Medulla oblongata (tissue), 1 donor: ENCODE data around the gene MLEC.

Source experiments
- DNase-seq: peaks from one replicate; pipeline ENCODE4 v3.0.0-alpha.2; 2015; ENCODE audit errors: extremely low spot score

The MLEC gene, protein sequence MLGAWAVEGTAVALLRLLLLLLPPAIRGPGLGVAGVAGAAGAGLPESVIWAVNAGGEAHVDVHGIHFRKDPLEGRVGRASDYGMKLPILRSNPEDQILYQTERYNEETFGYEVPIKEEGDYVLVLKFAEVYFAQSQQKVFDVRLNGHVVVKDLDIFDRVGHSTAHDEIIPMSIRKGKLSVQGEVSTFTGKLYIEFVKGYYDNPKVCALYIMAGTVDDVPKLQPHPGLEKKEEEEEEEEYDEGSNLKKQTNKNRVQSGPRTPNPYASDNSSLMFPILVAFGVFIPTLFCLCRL

GRCh38 chr12:120686690-120687577 is at the start of gene MLEC:
Gene MLEC, plus strand, starts transcription at chr12:120687149. Its CDS starts 148 bp downstream, at chr12:120687297.
- peak; percentile 98 for DNase-seq

GRCh38 chr12:120639771-120640721 is 46.9 kb upstream of the MLEC start, which contains the start of gene CABP1:
Gene CABP1, plus strand, starts transcription at chr12:120640626. Its CDS starts 60 bp downstream, at chr12:120640686.
- no peak for DNase-seq

DNA sequence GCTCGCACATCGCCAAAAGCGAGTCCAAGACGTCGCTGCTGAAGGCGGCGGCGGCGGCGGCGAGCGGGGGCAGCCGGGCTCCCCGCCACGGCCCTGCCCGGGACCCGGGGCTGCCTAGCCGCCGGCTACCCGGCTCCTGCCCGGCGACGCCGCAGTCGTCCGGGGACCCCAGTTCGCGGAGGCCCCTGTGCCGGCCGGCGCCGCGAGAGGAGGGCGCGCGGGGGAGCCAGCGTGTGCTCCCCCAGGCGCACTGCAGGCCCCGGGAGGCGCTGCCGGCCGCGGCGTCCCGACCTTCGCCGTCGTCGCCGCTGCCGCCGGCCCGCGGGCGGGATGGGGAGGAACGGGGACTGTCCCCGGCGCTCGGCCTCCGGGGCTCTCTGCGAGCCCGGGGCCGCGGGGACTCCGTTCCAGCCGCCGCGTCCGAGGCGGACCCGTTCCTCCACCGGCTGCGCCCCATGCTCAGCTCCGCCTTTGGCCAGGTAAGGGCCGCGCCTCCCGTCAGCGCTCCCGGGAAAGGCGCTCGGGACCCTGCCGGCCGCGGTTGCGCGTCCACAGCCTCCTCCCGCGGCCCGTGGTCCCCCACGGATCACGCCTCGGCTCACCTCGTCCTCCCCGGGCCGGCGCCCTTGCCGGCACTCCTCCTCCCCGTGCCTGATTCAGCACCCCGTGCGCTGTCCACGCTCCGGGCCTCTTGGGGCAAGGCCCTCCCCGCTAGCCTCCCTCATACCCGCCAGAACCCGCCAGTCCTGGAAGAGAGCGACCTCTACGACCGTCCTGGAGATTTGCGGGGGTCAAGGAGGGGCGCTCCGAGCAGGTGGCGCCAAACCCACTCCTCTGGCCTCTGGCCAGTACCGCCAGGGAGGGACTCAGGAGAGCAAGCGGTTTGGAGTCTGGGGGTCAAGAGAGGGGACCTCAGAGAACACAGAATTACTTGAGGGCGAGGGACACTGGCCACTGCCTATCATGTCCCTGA is 45.8 kb upstream of the MLEC start:
- DNase-seq, result no peak

DNA sequence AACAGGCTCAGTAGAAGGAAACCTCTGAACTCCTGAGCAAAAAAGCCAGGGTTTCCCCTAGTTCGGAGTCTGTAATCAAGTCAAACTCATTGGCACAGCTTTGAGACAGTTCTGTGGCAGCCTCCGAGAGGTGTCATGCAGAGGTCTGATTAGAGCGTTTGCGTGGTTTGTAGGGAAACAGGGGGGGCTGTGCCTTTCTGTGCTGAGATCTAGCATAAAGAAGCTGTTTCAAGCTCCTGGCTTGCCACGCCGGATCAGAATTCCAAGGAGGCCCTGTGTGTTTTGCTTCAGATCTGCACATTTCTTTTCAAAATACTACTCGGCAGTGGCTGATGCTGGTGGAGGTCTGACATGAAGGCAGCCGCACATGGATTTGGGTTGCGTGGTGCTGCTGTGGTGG is 44.8 kb upstream of the MLEC start:
- DNase-seq, result no peak

DNA sequence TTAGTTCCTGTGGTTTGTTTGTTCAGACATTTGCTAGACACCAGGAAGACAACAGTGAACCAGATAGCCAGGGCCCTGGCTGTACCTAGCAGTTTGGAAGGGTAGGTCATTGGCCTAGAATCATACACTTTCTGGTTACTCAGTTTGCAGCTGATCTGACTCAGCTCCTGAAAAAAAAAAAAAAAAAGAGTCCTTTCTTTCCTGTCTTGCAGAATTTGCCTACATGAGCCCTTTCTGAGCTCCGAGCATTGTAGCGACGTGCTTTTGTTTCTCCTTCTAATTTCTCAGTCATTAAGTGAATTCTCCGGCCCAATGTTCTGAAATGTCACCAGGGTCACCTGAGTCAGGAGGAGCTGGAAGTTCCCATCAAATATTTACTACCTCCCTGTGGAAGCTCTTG is 44.1 kb upstream of the MLEC start:
- no peak for DNase-seq

GRCh38 chr12:120643574-120643973 is 43.4 kb upstream of the MLEC start:
- no peak for DNase-seq

DNA sequence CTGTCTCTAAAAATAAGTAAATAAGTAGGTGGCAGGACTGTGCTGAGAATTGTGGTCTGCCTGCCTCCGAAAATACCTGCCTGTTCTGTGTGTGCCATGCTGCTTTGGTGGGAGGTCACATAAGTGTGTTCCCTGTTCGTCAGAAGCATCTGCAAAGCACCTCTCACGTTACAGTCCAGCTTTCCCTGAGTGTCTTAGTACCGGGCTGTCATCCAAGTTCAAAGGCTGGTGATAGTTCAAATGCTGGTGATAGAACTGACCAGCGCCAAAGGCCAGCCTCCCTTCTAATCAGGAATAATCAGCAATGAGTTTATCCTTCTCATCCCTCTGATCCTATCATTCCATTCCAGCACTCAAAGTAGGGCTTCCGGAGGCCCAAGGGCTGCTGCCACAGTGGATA is 40.9 kb upstream of the MLEC start:
- no peak for DNase-seq

DNA sequence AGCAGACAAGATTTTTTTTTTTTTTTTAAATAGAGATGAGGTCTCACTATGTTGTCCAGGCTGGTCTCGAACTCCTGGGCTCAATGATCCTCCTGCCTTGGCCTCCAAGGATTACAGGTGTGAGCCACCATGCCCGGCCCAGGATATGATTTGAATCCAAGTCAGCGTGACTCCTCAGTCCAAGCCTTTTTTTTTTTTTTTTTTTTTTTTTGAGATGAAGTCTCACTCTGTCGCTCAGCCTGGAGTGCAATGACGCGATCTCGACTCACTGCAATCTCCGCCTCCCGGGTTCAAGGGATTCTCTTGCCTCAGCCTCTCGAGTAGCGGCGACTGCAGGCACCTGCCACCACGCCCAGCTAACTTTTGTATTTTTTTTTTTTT is 39.6 kb upstream of the MLEC start:
- no peak for DNase-seq

DNA sequence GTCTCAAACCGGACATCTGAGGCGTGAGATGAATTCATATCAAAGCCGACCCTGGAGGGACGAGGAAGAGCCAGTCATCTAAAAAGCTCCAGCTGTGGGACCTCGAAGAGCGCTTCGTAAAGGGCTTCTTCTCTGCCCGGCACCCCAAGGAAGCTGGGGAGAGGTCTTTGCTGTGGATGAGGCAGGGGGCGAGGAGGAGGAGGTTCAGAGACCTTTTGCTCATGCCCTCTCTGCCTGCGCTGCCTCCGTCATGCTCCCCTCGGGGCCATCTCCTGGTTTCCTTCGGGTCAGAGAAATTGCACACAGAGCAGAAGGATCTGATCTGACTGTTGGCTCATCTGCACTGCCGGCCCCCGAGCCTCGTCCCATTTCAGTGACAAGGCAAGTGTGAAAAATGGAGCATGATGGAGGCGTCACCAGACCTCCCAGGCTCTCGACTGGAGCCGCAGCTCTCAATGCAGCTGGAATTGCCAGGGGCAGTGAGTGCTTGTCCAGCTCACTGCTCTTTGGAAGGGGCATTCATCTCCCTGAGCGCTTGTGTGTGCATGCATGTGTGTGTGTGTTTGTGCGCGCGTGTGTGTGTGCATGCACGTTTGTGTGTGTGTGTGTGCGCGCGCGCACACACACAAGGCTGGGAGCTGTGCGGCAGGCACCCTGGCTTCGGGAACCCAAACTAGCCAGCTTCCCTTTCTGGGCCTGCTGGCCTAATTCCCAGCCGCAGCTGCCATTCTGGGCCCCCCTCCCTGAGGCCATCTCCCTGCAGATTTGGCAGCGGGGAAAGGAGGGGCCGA is 37.3 kb upstream of the MLEC start:
- no peak for DNase-seq

- no peak for DNase-seq
These were observed 36.7 kb upstream of the MLEC start for GRCh38 chr12:120650233-120650690.

DNA sequence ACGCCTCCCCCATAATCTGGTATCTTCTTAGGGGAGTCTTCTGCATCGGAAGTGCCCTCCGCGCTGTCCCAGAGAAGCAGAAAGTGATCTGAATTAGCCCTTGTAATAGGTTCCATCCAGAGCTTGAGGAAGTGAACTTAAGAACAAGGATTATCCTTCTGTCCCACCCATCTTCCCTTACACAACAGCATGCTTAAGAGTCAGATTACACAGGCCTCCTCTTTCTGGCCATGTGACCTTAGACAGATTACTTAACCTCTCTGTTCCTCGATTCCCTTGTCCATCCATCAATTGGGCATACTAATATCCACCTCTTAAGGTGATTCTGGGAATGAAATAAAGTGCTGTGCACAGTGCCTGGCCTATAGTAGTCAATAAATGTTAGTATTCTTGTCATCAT is 35.1 kb upstream of the MLEC start:
- DNase-seq, result no peak

DNA sequence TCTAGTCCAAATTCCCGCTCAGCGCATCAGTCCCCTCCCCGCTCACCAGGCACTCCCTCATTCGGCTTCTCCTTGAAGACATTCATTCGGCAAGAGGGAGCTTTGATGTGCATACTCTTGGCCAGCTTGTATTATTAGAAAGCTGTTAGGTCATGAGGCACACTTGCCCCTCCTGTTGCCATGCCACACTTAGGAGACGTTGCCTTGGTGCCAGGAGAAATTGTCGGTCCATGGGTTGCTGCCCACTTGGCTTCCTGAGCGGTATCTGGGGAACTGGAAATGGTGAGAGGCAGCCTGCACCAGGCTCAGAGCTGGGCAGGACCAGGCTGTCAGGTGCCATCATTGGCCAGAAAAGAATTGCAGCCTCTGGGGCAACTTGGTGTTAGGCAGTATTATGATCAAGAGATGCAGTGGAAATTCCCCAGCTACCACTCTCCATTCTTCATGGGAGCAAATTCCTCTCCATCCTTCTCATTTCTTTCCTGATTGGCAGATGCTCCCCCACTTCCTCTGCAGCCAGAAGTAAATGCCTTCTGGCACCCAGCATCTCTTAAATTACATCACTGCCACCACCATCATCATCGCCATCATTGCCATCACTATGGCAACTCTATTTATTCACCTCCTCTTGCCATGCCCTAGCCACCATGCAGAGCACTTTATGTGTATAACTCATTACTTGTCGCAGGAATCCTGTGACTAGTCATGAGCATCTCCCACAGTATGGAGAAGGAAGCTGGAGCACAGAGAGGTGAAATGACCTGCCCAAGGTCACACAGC is 34.1 kb upstream of the MLEC start:
- DNase-seq, result peak; percentile 76

DNA sequence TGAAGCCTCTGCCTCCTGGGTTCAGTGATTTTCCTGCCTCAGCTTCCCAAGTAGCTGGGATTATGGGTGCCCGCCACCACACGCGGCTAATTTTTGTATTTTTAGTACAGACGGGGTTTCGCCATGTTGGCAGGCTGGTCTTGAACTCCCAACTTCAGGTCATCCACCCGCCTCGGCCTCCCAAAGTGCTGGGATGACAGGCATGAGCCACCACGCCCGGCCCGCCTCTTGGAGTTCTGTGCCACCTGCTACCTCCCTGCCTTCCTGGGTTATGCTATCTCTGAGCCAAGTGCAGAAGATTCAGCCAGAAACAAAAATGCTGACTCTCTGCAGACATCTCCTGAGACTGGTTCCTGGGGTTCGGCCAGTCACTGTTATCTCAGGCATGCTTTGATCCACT is 33.3 kb upstream of the MLEC start:
- no peak for DNase-seq

DNA sequence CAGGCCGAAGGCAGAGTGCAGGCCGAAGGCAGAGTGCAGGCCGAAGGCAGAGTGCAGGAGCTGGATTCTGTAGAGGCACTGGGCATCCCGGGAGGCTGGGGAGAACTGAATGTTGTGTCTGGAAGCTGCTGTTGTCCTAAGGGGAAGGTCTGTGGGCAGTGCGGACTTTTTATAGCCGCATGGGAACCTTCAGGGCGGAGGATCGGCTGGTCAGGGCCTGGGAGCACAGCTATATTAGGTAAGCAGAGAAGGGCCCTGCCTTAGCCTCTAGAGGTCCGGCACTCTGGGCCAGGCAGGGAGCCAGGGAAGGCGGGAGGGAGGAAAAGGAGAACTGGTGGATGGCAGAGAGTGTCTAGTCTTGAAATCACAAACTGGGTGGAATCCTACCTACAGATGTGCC is 32.3 kb upstream of the MLEC start:
- no peak for DNase-seq

DNA sequence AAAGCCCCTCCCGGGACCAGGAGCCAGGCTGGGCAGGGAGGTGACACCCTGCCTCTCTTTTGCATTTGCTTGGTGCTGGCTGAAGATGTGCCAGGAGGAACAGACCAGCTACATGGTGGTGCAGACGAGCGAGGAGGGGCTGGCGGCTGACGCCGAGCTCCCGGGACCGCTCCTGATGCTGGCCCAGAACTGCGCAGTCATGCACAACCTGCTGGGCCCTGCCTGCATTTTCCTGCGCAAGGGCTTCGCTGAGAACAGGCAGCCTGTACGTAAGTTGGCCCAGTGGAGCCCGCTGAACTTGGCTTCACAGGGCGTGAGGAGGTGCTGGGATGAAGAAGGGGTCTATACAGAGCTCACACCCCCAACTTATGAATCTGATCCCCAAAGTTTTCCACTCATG is 30.9 kb upstream of the MLEC start:
- no peak for DNase-seq

DNA sequence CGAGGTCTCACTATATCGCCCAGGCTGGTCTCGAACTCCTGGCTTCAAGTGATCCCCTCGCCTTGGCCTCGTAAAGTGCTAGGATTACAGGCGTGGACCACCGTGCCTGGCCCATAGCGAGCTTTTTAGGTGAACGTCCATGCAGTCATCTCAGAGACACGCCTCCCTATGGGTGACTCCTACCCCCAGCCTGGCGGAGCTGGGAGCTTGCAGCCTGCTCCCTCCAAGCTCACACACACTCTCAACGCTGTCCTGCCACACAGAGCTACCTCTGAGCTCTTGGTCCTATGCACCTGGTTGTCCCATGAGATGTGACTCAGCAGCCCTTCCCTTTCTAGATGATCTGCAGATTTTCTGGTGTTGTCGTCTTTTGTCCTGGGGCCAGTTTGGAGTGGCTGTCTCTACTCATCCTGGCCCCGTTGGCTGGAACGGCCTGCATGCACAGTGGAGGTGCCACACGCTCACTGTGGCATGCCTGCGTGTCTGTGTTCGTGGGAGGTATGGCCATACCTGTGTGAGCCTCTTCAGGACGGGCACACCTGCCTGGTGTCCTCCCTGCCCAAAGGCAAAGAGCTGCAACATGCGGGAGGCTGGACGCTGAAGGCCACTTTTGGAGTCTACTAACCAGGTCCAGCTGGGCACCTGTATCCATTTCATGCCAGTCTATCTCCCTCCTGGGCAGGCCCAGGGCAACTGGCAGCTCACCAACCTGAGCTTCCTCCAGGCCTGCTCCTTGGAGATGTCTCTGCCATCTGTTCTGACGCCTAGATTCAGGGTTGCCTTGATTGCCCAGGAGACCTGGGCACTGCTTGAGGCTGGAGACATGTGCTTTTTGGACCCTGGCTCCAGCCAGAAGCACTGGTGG is 28.4 kb upstream of the MLEC start:
- DNase-seq, result no peak

DNA sequence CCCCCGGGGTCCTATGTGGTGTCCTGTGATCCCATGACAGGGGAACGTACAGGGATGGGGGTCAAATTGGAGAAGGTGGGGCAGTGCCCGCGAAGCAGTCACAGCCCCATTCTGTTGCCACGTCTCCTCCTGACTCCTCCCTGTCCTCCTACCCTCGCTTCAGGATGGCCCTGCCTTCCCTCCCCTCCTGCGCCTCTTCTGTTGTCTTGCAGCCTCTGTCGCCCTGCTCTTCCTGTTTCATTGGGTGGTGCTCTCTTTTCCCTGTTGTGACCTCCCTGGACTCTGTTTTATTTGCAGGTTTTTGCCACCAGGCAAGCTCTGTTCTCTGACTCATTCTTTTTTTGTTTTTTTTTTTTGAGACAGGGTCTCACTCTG is 27.8 kb upstream of the MLEC start:
- no peak for DNase-seq

DNA sequence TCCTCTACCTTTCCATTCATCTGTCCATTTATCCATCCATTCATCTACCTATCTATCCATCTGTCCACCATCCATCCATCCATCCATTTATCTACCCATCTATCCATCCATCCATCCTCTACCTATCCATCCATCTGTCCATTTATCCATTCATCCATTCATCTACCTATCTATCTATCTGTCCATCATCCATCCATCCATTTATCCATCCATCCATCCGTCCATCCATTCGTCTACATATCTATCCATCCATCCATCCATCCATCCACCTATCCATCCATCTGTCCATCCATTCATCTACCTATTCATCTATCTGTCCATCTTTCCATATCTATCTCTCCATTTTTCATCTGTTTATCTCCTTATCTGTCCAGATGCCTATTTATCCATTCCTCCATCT is 25.5 kb upstream of the MLEC start:
- no peak for DNase-seq
